Activated CD8-positive, alpha-beta memory T cell treated with anti-CD3 and anti-CD28 coated beads for 24 hours (primary cell): ENCODE data around the gene SYNGR2.
A peak's percentile ranks its signal among the peaks of the same experiment; 100 is the strongest.
"Not testable (repeated sequence)": the region's sequence is repeated elsewhere in the genome, so short reads cannot be mapped to it uniquely, and the experiment has no call there.

Experiments used
- DNase-seq: peaks from one replicate; pipeline ENCODE4 v3.0.0-alpha.2; 2020

SYNGR2 gene

DNA sequence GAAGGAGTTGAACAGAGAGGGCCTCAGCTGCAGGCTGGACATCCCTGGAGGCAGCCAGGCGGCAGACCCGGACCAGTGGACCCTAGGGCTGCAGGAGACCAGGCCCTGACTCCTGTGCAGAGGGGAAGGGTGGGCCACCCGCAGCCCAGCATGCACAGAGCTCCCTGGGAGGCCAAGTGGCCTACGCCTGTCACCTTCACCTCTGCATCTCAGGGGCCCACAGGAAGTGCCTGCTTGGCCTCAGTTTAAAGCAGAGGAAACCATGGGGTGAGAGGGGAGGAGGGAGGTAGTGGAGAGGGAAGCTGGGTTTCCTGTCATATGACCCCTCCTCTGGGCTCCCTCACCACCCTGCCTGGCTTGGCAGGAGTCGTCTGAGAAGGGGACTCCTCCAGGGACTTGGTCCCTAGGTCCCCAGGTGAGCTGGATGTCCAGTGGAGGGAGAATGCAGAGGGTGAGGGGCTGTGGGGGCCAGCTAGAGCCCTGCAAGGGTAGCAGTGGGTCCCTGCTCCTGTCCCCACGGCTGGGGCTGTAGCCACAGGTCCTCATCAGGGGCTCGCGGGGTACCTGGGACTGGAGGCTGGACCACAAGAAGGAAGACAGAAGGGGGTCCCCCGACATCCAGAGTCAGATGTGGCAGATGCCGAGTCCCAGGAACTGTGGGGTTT lies 37.8 kb upstream of the SYNGR2 start, which contains the start of gene TMC8:
Gene TMC8 (plus strand): TSS at position 335 of the 665 bp plus-strand sequence. CDS start 818 bp downstream, outside the sequence.
- peak; percentile 87 for DNase-seq

DNA sequence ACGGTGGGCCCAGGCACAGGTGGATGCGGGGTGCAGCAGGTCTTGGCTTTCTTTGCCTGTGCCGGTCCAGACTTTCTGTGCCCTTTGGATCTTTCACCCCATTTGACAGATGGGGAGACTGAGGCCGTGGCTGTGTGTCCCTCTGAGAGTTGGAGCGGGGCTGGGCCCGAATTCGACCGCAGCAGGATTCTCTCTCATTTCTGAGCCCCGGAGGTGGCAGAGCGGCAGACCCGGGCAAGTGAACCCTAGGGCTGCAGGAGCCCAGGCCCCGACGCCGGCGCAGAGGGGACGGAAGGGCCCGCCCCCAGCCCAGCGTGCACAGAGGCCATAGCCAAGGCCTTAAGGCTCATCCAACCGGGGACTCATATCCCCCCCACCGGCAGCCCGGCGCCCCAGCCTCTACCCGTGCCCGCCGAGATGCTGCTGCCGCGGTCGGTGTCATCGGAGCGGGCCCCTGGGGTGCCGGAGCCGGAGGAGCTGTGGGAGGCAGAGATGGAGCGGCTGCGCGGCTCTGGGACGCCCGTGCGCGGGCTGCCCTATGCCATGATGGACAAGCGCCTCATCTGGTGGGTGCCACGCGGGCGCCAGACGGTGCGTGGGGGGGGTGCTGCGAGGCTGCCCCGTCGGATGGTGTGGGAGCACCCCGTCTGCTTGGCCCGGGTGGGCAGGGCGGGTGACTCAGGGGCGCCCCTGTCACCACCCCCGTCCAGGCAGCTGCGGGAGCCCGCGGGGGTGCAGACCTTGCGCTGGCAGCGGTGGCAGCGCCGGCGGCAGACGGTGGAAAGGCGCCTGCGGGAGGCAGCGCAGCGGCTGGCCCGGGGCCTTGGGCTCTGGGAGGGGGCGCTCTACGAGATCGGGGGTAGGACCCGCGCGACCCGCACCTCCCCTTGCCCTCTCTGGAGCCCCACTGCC lies 37.0 kb upstream of the SYNGR2 start:
- peak; percentile 89 for DNase-seq

DNA sequence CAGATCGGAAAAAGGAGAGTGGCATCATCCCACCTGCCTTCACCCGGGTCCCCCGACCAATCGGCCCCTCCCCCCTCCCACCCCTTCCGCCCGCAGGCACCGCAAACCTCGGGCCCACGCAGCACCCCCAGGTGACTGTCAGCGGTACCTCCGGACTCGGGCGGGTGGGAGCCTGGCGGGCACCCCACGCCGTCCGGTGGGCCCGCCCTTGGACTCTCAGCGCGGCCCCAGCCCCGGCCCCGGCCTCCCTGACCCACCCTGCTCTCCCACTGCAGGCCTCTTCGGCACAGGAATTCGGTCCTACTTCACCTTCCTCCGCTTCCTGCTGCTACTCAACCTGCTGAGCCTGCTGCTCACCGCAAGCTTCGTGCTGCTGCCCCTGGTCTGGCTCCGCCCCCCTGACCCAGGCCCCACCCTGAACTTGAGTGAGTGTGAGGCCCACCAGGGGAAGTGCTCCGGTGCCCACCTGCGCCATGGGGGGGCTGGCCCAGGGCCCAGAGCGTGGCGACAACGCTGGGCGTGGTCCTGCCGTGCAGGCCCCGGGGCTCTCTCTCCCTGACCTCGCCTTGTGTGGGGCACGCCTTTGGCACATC lies 36.2 kb upstream of the SYNGR2 start:
- no peak for DNase-seq

DNA sequence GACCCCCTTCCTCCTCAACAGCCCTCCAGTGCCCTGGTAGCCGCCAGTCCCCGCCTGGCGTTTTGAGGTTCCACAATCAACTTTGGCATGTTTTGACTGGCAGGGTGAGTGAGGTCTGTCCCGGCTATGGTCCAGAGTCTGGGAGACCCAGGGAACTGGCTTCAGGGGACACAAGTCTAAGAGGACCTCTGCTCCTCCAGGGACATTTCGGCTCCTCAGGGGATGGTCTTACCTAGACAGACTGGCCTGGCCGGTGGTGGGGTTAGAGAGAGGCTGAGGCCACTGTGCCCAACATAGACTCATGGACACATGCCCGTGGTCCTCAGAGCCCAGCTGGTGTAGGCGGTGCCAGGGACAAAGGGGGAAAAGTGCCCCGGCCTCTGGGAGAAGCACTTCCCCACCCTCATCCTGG lies 35.6 kb upstream of the SYNGR2 start:
- peak; percentile 79 for DNase-seq

DNA sequence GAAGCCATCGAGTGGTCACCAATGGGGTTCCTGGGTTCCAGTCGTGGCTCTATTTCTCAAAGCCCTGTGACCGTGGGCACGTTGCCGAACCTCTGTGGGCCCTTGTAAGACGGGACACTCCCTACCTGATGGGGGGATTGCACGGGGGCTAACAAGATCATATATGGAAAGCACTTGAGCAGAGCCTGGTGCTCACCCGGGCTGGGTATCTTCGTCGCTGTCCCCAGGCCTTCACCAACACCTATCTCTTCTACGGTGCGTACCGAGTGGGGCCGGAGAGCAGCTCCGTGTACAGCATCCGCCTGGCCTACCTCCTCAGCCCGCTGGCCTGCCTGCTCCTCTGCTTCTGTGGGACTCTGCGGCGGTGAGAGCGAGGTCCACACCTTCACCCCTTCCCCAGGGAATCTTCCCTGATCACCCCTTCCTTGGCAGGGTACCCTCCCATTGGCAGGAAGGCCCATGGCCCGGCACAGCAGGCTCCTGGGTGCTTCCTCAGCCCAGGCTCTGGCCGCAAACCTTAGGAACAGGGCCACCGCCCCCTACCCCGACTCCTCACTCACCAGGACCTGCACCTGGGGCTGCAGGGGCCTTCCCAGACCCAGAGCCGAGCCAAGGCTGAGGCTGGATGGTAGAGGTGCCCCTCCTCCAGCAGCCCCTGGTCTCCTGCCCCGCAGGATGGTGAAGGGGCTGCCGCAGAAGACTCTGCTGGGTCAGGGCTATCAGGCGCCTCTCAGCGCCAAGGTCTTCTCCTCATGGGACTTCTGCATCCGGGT lies 35.0 kb upstream of the SYNGR2 start:
- DNase-seq: peak; percentile 71

DNA sequence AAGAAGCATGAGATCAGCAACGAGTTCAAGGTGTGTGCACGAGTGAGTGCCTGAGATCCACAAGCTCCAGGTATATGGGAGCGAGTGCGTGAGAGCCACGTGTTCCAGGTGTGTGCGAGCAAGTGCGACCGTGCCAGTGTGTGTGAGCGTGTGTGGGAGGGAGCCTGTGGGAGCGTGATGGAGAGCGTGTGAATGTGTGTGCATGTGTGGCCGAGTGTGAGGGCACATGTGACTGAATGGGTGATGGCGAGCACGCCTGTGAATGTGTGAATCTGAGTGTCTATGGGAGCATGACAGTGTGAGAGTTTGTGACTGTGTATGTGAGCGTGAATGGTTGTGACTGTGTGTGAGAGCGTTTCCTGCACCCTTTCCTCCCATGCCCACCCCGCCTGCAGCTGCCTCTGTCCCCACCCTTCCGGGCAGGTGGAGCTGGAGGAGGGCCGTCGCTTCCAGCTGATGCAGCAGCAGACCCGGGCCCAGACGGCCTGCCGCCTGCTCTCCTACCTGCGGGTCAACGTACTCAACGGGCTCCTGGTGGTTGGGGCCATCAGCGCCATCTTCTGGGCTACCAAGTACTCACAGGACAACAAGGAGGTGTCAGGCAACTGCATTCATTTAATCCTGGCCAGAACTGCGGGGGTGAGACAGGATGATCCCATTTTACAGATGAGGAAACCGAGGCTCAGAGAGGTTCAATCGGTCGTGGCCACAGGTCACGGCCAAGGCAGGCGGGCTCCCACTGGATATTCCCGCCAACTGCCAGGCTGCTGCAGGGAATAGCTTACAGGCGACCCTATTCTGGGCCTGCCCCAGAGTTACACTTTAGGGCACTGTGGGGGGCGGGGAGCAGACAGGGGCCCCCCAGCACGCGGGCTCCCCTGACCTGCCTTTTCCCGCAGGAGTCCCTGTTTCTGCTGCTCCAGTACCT lies 34.1 kb upstream of the SYNGR2 start:
- peak; percentile 86 for DNase-seq

DNA sequence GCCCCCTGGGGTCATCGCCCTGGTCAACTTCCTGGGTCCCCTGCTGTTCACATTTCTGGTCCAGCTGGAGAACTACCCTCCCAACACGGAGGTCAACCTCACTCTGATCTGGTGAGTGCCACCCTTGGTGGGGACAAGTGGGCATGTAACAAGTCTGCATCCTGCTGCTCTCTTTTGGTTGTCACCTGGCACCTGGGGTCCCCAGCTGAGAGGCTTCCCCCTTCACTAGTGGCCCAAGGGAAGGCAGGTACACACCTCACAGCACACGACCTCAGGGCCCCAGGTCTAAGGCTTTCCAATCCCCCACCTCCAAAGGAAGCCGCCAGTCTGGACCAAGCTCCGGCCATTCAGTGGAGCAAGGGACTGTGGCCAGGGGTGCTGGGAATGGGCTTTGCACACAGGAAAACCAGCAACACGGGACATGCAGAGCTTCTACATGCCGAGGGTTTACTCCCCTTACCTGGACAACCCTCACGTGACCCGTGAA lies 33.4 kb upstream of the SYNGR2 start:
- DNase-seq: no peak

DNA sequence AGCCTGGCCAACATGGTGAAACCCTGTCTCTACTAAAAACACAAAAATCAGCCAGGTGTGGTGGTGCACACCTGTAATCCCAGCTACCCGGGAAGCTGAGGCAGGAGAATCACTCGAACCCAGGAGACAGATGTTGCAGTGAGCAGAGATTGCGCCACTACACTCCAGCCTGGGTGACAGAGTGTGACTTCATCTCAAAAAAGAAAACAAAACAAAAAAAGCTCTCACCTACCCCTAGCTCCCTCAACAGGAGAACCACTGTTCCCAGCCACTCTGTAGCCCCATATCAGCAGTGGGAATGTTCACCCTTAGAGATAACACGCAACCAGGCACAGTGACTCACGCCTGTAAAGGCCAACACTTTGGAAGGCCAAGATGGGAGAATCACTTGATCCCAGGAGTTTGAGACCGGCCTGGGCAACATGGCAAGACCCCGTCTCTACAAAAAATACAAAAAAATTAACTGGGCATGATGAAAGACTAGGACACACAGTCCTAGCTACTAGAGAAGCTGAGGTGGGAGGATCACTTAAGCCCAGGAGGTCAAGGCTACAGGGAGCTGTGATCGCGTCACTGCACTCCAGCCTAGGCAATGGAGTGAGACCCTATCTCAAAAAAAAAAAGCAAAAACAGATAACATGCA lies 32.4 kb upstream of the SYNGR2 start:
- no peak for DNase-seq

DNA sequence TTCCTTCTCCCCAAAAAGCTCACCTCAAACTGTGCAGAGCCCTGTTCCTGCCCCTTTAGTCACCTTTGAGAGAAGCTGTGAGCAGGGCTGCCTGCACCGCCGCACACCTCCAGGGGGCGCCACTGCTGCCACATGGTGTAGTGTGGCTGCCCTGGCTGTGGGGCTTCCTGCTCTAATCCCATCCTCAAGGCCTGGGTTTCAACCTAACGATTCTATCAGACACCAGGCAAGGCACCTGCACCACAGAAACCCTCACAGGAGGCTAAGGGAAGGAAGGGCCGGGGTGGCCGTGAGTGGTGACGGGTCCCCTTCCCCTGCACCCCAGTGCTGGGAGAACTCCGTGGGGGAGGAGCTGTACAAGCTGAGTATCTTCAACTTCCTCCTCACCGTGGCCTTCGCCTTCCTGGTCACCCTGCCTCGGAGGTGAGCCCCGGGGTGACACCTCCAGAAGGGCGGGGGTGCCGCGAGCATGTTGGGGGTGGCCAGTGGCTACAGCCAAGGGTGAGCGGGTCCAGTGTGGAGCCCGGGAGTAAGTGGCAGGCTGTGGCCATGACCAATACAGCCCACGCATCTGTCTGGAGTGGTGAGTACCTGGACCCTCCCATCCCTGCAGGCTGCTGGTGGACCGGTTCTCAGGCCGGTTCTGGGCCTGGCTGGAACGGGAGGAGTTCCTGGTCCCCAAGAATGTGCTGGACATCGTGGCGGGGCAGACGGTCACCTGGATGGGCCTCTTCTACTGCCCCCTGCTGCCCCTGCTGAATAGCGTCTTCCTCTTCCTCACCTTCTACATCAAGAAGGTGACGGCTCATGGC lies 30.8 kb upstream of the SYNGR2 start:
- peak; percentile 82 for DNase-seq

DNA sequence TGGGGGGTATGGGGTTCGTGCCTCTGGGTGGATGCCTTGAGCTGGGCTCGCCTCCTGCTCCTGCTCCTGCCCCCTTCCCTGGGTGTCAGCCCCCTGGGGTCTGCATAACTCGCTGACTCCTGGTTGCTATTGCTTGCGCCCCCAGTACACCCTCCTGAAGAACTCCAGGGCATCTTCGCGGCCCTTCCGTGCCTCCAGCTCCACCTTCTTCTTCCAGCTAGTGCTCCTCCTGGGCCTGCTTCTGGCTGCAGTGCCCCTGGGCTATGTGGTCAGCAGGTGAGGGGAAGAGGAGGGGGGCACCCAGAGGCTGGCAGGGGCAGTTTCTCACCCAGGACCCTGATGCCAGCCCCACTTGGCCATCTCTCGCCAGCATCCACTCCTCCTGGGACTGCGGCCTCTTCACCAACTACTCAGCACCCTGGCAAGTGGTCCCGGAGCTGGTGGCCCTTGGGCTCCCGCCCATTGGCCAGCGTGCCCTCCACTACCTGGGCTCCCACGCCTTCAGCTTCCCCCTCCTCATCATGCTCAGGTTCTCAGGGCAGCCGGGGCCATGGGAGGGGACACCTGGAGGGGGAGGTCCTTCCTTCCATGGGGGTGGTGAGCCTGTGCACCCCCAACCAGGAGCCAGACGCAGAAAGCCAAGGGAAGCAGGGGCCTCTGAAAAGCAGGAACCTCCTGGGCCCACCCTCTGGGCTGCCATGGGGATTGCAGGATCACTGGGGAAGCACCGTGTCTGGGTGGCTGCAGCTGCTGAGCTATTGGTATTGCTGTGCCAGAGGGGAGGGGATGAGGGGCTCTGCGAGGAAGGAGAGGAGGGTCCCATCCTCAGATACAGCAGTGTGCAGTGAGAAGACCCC lies 29.9 kb upstream of the SYNGR2 start:
- no peak for DNase-seq

DNA sequence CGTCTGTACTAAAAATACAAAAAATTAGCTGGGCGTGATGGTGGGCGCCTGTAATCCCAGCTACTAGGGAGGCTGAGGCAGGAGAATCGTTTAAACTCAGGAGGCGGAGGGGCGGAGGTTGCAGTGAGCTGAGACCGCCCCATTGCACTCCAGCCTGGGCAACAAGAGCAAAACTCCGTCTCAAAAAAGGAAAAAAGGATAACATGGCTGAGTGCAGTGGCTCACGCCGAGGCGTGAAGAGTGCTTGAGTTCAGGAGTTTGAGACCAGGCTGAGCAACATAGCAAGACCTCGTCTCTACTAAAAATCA lies 28.6 kb upstream of the SYNGR2 start:
- DNase-seq: not testable (repeated sequence)

DNA sequence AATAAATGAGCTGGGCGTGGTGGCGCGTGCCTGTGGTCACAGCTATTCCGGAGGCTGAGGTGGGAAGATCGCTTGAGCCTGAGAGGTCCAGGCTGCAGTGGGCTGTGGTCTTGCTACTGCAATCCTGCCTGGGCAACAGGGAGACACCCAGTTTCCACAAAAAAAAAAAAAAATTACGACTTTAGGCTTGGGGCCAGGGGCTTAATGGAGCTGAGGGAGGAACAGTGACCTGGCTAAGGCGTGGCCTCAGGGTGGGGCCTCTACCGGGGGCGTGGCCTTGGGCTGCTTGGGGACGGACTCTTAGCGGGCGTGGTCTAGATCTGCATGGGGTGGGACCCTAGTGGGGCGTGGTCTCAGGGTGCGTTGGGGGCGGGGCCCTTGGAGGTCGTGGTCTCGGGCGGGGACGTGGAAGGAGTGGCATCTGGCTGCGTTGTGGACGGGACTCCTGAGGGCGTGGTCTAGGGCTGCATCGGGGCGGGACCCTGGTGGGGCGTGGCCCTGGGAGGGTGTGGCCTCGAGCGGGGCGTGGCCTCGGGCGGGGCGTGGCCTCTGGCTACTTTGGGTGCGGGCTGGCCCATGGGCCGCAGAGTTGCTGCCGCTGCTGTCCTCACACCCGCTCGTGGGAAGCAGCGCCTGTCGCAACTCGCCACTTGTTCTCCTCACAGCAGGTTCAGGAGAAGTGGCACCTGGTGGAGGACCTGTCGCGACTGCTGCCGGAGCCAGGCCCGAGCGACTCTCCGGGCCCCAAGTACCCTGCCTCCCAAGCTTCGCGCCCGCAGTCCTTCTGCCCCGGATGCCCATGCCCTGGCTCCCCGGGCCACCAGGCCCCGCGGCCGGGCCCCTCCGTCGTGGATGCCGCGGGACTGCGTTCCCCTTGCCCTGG lies 28.0 kb upstream of the SYNGR2 start:
- peak; percentile 98 for DNase-seq

DNA sequence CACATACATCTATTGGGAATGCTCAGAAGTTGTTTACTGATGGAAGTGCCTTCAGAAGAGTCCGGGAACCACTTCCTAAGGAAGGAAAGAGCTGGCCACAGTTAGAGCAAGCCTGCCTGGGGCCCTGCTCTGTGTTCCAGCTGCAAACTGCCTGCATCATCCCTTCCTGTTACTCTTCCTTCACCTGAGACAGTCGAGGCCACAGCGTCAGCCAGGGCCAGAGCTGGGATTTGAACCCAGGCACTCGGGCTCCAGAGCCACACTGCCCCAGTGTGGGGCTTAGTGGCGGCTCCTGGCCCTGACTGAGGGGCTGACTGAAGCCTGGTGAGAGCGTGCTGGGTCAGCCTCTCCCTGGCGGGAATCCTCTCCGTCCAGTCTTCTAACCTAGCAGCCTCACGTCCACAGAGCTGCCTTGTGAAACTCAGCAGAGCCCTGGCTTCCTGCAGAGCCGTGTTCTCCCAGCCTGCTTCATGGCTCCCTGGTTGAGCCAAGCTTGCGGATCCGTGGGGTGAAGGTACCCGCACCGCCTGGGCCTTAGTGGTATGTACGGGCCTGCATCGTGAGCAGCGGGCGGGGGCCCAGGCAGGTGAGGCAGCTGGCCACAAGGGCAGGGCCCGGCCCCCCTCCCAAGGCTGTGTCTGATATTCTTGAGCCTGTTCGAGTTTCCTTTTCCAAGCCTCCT lies 26.8 kb upstream of the SYNGR2 start:
- DNase-seq: no peak

DNA sequence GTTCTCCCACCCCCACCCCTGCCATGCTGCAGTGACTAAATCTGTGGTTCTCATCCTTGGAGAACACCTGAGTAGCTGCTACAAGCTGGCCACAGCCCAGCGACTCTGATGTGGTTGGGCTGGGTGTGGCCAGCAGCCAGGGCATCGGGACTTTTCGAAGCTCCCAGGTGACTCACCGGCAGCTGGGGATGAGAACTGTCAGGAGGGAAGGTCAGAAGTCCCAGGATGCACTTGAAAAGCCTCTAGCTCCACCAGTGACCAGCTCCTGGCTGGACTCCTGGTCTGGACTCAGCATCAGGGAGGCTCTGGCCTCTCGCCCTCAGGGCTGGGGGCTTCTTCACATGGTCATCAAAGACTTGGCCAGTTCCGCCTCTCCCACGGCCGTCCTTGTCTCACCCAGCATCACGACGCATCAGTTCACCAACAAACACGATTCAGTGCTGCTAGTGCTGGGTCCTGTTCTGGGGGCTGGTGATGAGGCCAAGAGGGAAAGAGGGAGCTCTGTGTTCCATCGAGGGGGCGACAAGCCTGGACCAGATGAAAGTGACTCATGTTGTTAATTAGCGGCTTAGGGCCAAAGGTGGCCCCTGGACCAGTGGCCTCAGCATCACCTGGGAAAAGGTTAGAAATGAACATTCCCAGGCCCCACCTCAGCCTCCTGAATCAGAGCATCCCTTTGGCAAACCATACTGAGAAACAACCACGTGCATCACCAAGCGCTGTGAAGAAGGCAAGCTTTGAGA lies 26.1 kb upstream of the SYNGR2 start:
- no peak for DNase-seq

DNA sequence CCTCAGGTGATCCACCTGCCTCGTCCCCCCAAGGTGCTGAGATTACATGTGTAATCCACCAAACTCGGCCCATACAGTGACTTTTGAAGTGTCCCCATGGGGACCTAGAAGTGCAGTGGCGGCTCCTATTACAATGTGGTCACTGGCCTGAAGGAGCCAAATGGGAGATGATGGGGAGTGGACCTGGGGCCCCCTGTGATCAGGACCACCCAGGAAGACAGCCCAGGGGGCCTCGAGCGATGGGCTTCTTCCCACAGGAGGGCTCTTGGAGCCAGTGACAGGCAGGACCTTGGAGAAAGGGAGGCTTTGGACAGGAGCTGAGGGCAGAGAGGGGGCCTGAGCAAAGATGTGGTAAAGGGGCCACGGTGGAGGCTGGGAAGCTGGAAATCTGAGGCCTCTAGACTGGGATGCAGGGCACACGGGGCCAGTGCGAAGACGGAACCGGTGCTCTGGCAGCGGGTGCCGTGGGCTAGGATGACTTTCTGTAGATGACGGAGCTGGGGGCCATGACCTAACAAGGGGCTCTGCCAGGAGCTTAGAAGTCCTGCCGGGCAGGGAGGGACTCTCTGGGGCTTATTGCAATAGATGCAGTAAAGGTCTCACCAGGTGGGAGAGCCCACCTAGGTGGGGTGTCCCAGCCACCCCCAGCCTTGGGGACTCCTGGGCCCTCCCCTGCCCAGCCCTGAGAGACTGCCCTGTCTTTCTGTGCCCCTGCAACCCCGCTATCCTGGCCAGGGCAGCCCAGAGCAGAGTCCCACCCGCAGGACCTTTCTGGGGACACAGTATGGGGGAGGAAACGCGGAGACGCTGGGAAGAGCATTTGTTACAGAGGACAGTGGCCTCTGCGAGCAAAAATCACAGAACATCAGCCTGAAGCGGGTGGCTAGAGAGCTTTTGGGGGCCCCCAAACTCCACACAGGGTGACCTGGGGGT lies 24.9 kb upstream of the SYNGR2 start:
- DNase-seq: no peak
